Prostate gland (tissue), 2 donors: ENCODE results near the gene TNFRSF11A.

Experiments
- CTCF ChIP-seq, 4 experiments: fragments of 200-600 bp in 2 of 4; fragments of 450-650 bp in 2 of 4; sonication (generic) in 2 of 4; IDR thresholded peaks; 1 replicate in 3 of 4; 2 replicates in 1 of 4; pipeline ENCODE4 v1.5.1; 2016 to 2019; ENCODE audit warnings: antibody characterized with exemption in 4 of 4, mild to moderate bottlenecking in 2 of 4, moderate library complexity in 2 of 4
- POLR2A ChIP-seq: fragments of 450-650 bp; IDR thresholded peaks from one replicate; pipeline ENCODE4 v1.6.1; 2016; ENCODE audit warnings: antibody characterized with exemption, mild to moderate bottlenecking

DNA sequence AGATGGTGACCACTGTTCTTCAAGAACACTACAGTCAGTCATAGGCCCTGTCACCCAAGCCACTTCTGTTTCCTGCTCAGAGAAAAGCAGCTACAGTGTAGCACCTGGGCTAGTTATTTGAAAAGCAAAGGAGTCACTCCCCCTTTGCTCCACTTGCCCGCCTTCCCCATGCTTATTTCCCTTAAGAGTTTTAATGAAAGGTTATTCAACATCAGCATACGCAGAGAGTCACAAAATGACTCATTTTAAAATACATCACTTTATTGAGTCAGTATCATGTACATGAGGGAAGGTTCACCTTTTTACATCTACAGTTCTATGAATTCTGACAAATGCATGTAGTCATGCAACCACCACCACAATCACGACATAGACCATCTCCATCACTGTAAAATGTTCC lies 71.3 kb downstream of the TNFRSF11A start:
- TF ChIP-seq CTCF (IDR thresholded peaks at IDR 0.05) (no peak), POLR2A (no peak)
